Measurements from ENCODE around the gene OR8D1.
"Not testable (repeated sequence)": the region's sequence is repeated elsewhere in the genome, so short reads cannot be mapped to it uniquely, and the experiment has no call there.

Gene OR8D1

DNA sequence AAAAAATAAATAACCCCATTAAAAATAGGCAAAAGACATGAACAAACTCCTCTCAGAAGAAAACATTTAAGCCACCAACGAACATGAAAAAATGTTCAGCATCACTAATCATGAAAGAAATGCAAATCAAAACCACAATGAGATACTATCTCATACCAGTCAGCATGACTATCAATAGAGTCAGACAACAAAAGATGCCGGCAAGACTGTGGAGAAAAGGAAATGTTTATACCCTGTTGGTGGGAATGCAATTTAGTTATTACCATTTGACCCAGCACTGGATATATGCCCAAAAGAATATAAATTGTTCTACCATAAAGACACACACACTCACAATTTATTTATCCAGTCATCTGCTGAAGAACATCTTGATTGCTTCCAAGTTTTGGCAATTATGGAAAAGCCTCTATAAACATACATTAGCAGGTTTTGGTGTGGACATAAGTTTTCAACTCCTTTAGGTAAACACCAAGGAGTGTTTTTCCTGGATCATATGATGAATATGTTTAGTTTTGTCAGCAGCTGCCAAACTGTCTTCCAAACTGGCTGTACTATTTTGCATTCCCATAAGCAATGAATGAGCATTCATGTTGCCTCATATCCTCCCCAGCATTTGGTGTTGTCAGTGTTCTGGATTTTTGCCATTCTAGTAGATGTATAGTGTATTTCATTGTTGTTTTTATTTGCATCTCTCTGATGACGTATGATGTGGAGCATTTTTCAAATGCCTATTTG, 28.0 kb downstream of the OR8D1 start:
- no peak for DNase-seq

DNA sequence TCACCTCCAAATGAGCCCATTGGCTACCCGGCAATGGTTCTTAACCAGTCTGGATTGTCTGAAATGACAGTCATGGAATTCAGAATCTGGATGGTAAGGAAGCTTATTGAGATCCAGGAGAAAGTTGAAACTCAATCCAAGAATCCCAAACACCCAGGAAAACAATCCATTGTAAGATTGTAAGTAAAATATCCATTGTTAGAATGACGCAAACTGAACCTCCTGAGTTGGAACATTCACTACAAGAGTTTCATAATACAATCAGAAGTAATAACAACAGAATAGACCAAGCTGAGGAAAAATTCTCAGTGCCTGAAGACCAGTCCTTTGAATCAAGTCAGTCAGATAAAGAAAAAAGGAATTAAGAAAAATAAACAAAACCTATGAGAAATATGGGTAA, 35.5 kb downstream of the OR8D1 start:
- DNase-seq = no peak

DNA sequence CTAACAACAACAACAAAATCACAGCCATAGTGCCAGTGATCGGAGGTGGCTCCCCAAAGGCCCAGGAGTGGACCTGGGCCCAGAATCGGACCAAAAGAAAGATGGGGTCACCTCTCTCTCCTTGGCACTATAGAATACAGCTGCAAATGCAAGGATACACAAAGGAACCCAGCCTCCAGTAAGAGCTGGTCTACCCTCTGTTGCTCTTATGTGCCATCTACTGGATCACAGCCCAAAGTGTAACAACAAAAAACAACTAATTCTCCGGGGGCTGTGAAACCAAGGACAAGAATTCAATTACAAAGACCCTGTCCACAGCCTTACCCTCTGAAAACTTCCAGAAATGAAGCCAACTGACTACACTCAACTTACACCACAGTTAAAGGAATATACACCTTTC, 35.9 kb downstream of the OR8D1 start:
- no peak for DNase-seq

DNA sequence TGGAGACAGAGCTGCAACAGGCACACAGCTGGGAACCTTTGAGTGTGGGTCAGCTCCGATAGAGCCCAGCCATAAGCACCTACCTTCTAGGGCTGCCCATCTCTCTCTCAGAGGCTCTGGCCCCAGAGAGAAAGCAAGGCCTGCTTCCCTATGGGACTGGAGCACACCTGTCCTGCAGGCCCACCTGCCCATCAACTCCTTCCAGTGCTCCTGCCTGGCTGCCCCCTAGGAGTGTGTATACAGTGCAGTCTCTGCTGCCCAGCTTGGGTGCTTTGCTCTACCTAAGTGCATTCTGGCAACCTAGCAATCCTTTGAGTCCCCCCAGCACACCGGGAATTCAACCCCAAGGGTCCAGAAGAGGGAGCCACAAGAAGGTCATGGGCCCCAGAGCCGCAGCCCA, 36.5 kb downstream of the OR8D1 start:
- DNase-seq = no peak

DNA sequence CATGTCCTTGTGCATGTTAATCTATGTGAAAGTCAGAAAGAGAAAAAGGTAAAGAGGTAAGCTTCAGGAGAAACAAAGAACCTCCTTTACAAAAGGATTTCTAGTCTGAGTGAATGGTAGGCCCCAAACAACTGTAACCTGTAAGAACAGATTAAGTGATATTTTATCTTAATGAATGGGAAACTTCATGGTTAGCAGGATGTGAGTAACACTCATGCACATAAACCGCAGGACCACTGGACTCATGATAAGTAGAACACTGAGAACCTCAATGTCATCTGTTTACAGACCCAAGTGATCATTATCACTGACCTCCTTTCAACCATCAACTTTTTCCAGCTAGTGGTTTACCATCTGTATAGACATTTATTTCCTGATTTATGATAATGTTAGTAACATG, 37.7 kb downstream of the OR8D1 start:
- no peak for DNase-seq

DNA sequence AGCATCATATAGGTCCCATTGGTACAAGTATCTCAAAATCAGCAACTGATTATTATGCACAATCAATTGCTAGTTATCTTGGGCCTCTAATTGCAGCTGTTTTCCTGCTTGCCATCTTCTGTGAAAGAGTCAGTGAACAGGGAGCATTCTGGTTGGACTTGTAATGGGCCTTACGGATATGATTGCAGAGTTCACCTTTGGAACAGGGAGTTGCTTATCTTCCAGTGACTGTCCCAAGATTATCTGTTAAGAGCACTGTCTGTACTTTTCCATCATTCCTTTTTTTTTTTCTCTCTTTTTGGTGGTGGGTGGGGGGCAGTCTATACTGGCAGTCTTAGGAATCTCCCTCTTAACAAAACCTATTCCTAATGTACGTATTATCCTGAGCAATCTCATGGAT, 39.7 kb downstream of the OR8D1 start:
- DNase-seq = no peak

DNA sequence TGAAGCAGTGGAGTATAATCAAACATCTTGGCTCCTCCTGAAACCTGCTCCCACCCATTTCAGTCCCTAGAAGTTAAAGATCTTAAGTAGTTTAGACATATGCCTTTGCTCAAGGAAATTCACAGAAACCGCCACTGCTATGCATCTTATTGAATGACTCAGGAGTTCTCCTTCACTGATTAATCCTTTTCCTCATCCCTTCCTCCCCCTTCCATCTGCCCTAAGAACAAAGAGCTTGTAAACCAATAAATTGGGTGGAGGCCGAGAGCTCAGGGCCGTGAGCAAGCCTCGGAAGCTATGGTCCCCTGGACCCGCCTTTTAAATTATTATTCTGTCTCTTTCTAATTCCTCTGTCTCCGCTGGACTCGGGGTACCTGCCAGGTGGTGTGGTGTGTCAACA, 42.9 kb downstream of the OR8D1 start:
- not testable (repeated sequence) for DNase-seq

DNA sequence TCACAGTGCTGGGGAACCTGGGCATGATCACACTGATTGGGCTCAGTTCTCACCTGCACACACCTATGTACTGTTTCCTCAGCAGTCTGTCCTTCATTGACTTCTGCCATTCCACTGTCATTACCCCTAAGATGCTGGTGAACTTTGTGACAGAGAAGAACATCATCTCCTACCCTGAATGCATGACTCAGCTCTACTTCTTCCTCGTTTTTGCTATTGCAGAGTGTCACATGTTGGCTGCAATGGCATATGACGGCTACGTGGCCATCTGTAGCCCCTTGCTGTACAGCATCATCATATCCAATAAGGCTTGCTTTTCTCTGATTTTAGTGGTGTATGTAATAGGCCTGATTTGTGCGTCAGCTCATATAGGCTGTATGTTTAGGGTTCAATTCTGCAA, 48.7 kb downstream of the OR8D1 start:
- DNase-seq = not testable (repeated sequence)

DNA sequence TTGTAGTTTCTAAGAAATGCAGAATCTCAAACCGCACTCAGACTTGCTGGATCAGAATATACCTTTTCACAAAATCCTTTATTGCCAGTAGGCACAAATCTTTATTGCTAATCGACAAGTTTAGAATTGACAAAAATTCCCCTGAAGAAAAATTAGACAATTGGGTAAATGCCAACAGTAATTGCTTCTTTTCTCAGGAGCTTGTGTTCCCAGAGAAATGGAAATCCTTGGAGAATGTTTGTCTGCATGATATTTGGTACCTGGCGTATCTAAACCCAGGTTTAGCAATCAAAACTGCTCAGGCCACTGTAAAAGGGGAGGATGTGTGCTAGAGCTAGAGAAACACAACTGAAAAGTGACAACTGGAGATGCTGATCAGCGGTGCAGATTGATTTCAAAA, 57.7 kb downstream of the OR8D1 start, which contains the start of gene OR8G5:
Gene OR8G5, plus strand, starts transcription at position 301 of the 400 bp plus-strand sequence. CDS start 8,556 bp downstream, outside the sequence.
- DNase-seq = no peak

Measured in activated naive CD4-positive, alpha-beta T cell treated with anti-CD3 and anti-CD28 coated beads, Interleukin-2, amount 50 U/mL, for 16 hours (primary cell).